Activated CD8-positive, alpha-beta T cell treated with anti-CD3 and anti-CD28 coated beads, Interleukin-2, amount 10 ng/mL, durations not matched to agents 7 days and 5 days (primary cell): ENCODE data around the gene ADD2. TPM values are rescaled to one million over a fixed set of nuclear protein-coding genes. Genes with fewer than 3 reads are reported as not detected.
A peak's percentile ranks its signal among the peaks of the same experiment; 100 is the strongest.

ENCODE experiments used
- ATAC-seq: fragments of 150-1000 bp; cut with Tn5 transposase; one replicate; pipeline ENCODE4 v1.10.0; 2021; ENCODE audit warnings: moderate library complexity
- CTCF ChIA-PET: fragments of 350-600 bp; sonication (Branson Sonifier 250); formaldehyde crosslinking; loops from one replicate; lab custom pipeline; 2021; ENCODE audit warnings: antibody characterized with exemption; lab: Charles Lee
- POLR2A ChIA-PET: fragments of 350-600 bp; sonication (Branson Sonifier 250); formaldehyde crosslinking; loops from one replicate; lab custom pipeline; 2021; ENCODE audit warnings: antibody characterized with exemption; lab: Charles Lee
- DNase-seq: peaks from one replicate; pipeline ENCODE4 v3.0.0-alpha.2; 2020
- H3K27ac Mint-ChIP-seq: one replicate; pipeline ENCODE4 v1.8.0; 2021; ENCODE audit warnings: mild to moderate bottlenecking, mixed read lengths
- H3K27me3 Mint-ChIP-seq: one replicate; pipeline ENCODE4 v1.8.0; 2021; ENCODE audit warnings: low read depth, mixed read lengths
- H3K36me3 Mint-ChIP-seq: one replicate; pipeline ENCODE4 v1.8.0; 2021; ENCODE audit warnings: low read depth, mixed read lengths
- H3K4me1 Mint-ChIP-seq: one replicate; pipeline ENCODE4 v1.8.0; 2021; ENCODE audit warnings: low read depth, mixed read lengths
- H3K4me3 Mint-ChIP-seq: one replicate; pipeline ENCODE4 v1.8.0; 2021; ENCODE audit warnings: mild to moderate bottlenecking, mixed read lengths
- H3K9me3 Mint-ChIP-seq: one replicate; pipeline ENCODE4 v1.8.0; 2022; ENCODE audit warnings: mixed read lengths; ENCODE audit not compliant: insufficient read depth
- total RNA-seq, 2 experiments: library from RNA; stranded (reverse); gene quantifications; one replicate each; pipeline ENCODE4 v1.2.3, GENCODE V29; 2021

ADD2 gene, protein sequence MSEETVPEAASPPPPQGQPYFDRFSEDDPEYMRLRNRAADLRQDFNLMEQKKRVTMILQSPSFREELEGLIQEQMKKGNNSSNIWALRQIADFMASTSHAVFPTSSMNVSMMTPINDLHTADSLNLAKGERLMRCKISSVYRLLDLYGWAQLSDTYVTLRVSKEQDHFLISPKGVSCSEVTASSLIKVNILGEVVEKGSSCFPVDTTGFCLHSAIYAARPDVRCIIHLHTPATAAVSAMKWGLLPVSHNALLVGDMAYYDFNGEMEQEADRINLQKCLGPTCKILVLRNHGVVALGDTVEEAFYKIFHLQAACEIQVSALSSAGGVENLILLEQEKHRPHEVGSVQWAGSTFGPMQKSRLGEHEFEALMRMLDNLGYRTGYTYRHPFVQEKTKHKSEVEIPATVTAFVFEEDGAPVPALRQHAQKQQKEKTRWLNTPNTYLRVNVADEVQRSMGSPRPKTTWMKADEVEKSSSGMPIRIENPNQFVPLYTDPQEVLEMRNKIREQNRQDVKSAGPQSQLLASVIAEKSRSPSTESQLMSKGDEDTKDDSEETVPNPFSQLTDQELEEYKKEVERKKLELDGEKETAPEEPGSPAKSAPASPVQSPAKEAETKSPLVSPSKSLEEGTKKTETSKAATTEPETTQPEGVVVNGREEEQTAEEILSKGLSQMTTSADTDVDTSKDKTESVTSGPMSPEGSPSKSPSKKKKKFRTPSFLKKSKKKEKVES
- 10 to 100 TPM; 12.8 to 14.2 TPM for total RNA-seq

DNA sequence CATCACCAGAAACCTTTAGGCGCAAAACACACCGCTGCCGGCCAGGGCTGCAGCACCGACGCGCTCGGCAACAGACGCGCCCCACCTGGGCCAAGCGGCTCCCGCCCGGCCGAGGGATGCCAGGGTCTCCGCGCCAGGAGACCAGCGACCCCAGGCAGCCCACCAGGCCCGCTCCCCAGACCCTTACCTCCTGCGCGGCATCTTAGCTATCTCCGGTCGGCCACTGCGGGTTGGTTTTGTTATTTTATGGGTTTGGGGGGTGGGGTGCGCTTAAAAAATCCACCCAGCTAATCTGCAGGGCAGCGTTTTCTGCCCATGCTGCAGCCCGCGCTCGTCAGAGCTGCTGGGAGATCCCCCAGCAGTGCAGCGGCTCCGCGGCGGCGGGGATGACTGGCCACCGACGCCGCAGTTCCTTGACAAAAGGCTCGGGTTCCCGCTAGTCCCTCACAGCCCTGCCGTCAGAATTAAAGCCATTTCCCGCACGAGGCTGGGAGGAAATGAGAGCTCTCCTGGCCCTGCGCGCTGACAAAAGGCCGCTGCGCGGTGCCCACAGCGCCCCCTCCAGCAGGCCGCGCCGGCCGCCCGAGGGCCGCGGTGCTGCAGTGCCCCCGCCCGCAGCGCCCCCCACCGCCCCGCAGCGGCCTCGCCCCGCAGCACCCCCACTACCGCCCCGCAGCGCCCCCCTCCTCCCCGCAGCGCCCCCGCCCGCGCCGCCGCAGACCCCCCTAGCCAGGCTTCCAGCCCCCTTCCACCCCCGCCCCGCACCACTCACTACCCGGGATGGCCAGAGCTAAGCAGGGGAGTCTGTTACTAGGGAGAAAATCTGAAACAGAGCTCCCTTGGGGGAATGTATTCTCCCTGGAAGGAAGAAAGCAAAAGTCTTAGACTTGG lies at the start of gene ADD2:
Gene ADD2 (minus strand): TSS at position 502 of the 891 bp plus-strand sequence. CDS start 61,792 bp downstream, outside the sequence.
- H3K9me3 Mint-ChIP-seq: no peaks in the 10 kb centered on the region
- peak within 1 kb of the TSS; percentile 80 for H3K4me3 Mint-ChIP-seq
- ChIA-PET POLR2A (no interaction called here), CTCF (interaction anchor here (0.6 to 4.1 kb wide), 15 partner anchors 9 to 464 kb away, joined by 3 to 25 read pairs (median 4); partner anchors contain the start of gene FIGLA)
- ATAC-seq (peak; percentile 77), DNase-seq (peak; percentile 63)
- H3K27me3 Mint-ChIP-seq: peaks cover 47% of the 10 kb centered on the region
- H3K36me3 Mint-ChIP-seq: no peaks in the 10 kb centered on the region
- H3K4me1 Mint-ChIP-seq: peaks cover 12% of the 10 kb centered on the region
- H3K27ac Mint-ChIP-seq: peak within 1 kb of the TSS; percentile 73

DNA sequence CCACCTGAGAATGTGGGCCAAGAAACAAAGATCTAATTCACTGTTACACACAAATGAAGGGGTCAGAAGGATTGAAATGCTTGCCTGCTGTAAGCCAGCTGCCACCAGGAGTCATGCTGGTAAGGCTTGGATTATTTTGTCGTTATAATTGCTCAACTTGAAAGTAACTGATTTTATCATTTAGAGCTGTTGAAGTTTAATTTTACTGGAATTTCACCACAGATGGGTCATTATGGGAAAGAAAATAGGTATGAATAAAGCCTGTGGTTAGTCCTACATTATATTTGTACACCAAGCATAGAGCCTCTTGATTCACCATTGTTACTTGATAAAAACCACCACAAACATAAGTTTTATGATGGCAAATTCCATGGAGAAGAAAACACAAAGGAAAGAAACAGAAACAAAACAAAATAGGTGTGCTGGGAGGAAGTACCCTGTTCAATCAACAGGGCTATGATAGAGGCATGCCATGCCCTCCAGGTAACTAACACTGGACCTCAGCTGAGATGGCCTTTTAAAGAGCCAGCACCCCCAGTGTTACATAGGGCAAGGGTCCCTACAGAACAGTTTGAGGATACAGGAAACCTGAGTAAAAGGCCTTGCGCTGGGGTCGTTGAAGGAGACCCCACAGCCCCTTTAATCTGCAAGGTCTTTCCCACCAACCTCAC lies 49.4 kb upstream of the ADD2 start:
- H3K27ac Mint-ChIP-seq: no peak overlapping the region
- no peak for DNase-seq
- POLR2A ChIA-PET: no interaction called here
- H3K27me3 Mint-ChIP-seq: peaks cover 9% of the 10 kb centered on the region
- H3K4me1 Mint-ChIP-seq: peaks cover under 1% of the 10 kb centered on the region
- H3K4me3 Mint-ChIP-seq: no peak overlapping the region
- ATAC-seq: no peak
- CTCF ChIA-PET: interaction anchor here (0.7 kb wide), 1 partner anchor 53 kb away, joined by 3 read pairs; no protein-coding TSS in a partner anchor
- no peaks in the 10 kb centered on the region for H3K9me3 Mint-ChIP-seq
- H3K36me3 Mint-ChIP-seq: no peaks in the 10 kb centered on the region

DNA sequence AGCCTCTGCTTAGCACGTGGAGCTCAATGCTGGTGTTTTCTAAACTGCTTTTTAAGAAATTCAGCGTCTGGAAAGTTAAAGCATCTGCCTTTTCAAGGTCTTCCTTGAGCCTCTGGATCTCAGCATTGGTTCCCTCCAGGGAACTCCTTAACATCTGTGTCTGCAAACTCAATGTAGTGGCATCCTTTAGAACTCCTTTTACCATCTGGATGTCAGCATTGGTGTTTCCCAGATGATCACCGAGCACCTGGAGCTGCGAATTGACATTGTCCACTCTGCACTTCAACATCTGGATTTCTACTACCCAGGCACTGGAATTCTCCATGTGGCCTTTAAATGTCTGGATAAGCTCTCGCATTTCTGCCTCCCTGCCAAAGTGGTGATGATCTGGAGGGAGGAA lies 48.7 kb upstream of the ADD2 start:
- H3K27ac Mint-ChIP-seq: no peak overlapping the region

DNA sequence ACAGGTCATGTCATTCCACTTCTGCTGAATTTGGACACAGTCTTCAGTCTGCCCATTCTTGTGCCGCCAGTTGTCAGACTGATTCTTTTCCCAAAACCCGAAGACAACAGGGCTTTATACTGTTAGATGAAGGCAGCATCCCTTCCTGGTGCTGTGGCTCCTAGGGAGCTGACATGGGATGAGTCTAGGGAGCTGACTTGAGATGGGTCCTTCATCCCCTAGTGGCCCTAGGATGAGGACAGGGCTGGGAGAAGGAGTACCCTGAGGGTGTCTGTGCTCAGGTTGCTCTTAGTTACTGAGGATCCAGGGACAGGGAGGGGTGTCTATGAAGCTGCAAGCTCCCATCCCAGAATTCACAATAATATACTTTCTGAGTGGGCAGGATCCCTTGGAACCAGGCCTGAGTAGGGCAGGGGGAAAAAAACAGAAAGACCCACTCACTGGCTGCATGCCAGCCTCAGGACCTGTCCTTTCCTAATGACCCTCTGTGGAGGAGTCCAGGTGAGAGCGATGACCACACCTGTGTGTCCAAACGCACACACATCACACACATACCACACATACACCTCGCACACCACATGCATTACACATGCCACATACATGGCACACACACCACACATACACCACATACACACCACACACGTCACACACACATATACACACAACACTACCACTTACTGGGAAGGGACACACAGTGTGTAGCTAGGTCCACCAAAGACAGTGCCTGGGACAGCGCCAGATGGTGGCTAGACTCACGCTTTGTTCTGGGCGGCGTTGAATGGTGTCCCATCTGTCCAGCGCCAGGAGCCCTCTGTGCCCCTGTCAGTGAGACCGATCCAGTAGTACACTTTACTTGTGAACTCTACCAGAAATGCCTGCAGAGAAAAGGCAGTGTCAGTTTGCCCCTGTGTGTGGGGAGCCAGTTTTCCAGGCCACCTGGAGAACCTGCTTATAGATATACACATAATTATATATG lies 41.3 kb upstream of the ADD2 start:
- Mint-ChIP-seq H3K4me1 (no peaks in the 10 kb centered on the region), H3K36me3 (no peaks in the 10 kb centered on the region), H3K4me3 (no peak overlapping the region), H3K27ac (no peak overlapping the region), H3K27me3 (peaks cover 5% of the 10 kb centered on the region), H3K9me3 (no peaks in the 10 kb centered on the region)
- ChIA-PET CTCF (interaction anchor here (0.6 to 1.1 kb wide), 2 partner anchors 24 kb away, joined by 3 to 4 read pairs; no protein-coding TSS in a partner anchor), POLR2A (no interaction called here)
- no peak for ATAC-seq
- DNase-seq: no peak

More for the DNA sequence above, 48.7 kb upstream of the ADD2 start:
- H3K4me1 Mint-ChIP-seq: no peaks in the 10 kb centered on the region
- no peak for DNase-seq
- CTCF ChIA-PET: no interaction called here
- ATAC-seq: no peak
- POLR2A ChIA-PET: interaction anchor here (0.9 kb wide), 1 partner anchor 55 kb away, joined by 3 read pairs; no protein-coding TSS in a partner anchor
- peaks cover 9% of the 10 kb centered on the region for H3K27me3 Mint-ChIP-seq
- H3K4me3 Mint-ChIP-seq: no peak overlapping the region
- H3K36me3 Mint-ChIP-seq: no peaks in the 10 kb centered on the region
- no peaks in the 10 kb centered on the region for H3K9me3 Mint-ChIP-seq

DNA sequence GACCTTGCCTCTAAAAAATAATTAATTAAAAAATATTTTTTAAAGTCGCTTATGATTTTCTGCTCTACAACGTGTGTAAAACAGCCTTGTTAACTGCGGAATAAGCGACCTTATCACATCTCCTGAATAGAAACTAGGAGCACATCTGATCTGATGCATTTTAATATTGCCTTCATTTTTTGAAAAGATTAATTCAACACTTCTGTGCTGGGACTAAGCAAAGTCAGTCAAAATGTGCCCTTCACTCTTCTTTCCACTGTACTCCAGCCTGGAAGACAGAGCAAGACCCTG lies 39.8 kb upstream of the ADD2 start:
- ChIA-PET CTCF (interaction anchor here (1.1 to 1.2 kb wide), 2 partner anchors 22 kb away, joined by 3 read pairs; no protein-coding TSS in a partner anchor), POLR2A (no interaction called here)
- no peaks in the 10 kb centered on the region for H3K9me3 Mint-ChIP-seq
- DNase-seq: no peak
- no peaks in the 10 kb centered on the region for H3K36me3 Mint-ChIP-seq
- ATAC-seq: no peak
- H3K4me1 Mint-ChIP-seq: no peaks in the 10 kb centered on the region
- H3K4me3 Mint-ChIP-seq: no peak overlapping the region
- H3K27me3 Mint-ChIP-seq: peaks cover 7% of the 10 kb centered on the region
- H3K27ac Mint-ChIP-seq: no peak overlapping the region

DNA sequence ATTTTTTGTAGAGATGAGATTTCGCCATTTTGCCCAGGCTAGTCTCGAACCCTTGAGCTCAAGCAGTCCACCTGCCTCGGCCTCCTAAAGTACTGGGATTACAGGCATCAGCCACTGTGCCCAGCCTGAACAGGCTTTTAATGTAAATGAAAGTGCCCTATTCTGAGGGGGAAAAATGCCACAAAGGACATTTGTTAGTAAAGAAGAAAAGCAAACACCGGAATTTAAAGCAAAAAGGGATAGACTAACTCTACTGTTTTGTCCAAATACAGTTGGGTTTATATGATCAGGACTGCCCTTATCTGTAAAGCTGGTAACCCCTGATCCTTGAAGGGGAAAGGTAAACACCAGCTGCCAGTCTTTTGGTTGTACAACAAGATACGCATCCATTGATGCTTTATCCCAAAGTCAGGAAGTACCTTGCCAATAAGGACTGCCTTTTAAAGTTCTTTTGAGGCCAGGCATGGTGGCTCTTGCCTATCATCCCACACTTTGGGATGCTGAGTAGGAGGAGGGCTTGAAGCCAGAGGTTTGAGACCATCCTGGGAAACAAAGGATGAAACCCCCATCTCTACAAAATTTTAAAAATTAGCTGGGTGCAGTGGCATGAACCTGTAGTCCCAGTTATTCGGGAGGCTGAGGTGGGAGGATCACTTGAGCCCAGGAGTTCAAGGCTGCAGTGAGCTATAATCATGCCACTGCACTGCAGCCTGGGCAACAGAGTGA lies 39.3 kb upstream of the ADD2 start:
- H3K4me3 Mint-ChIP-seq: no peak overlapping the region
- no peak for ATAC-seq
- no peaks in the 10 kb centered on the region for H3K36me3 Mint-ChIP-seq
- peaks cover 7% of the 10 kb centered on the region for H3K27me3 Mint-ChIP-seq
- no peaks in the 10 kb centered on the region for H3K9me3 Mint-ChIP-seq
- no peak for DNase-seq
- CTCF ChIA-PET: interaction anchor here (1.2 kb wide), 1 partner anchor 22 kb away, joined by 3 read pairs; no protein-coding TSS in a partner anchor
- no peaks in the 10 kb centered on the region for H3K4me1 Mint-ChIP-seq
- POLR2A ChIA-PET: no interaction called here
- H3K27ac Mint-ChIP-seq: no peak overlapping the region

DNA sequence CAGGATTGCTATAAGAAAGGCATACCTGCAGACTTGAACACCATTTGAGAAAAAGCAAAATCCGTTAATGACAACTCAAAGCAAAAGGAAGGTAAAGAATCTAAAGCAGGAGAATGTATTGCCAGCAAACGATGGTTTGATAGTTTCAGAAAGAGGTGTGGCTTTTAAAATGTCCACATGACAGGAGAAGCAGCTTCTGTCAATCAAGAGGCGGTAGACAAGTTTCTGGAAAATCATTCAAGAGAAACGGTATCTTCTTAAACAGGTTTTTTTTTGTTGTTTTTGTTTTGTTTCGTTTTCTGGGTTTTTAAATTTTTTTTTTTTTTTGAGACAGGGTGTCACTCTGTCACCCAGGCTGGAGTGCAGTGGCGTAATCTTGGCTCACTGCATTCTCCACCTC lies 38.6 kb upstream of the ADD2 start:
- ATAC-seq: no peak
- ChIA-PET POLR2A (no interaction called here), CTCF (interaction anchor here (1.2 kb wide), 1 partner anchor 21 kb away, joined by 3 read pairs; no protein-coding TSS in a partner anchor)
- H3K36me3 Mint-ChIP-seq: no peaks in the 10 kb centered on the region
- H3K9me3 Mint-ChIP-seq: no peaks in the 10 kb centered on the region
- no peak overlapping the region for H3K27ac Mint-ChIP-seq
- no peaks in the 10 kb centered on the region for H3K4me1 Mint-ChIP-seq
- H3K4me3 Mint-ChIP-seq: no peak overlapping the region
- H3K27me3 Mint-ChIP-seq: peaks cover 7% of the 10 kb centered on the region
- DNase-seq: no peak

DNA sequence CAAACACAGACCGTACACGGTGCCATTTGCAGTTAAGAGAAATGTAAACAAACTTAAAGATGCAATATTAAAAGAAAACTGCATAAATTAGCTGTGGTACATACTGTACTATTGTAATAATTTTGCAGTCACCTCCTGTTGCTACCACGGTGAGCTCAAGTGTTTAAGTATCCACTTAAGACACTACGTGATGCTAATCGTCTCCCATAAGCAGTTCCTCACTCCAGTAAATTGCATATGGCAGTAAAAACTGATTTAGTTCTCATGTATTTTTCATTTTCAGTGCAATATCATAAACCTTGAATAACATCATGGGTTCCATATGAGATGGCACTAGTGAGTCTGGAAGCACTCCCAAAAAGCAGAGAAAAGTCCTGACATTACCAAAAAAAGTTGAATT lies 38.0 kb upstream of the ADD2 start:
- no peak for DNase-seq
- Mint-ChIP-seq H3K36me3 (no peaks in the 10 kb centered on the region), H3K4me1 (no peaks in the 10 kb centered on the region), H3K9me3 (no peaks in the 10 kb centered on the region), H3K27ac (no peak overlapping the region), H3K27me3 (peaks cover 7% of the 10 kb centered on the region), H3K4me3 (no peak overlapping the region)
- POLR2A ChIA-PET: no interaction called here
- CTCF ChIA-PET: no interaction called here
- no peak for ATAC-seq

DNA sequence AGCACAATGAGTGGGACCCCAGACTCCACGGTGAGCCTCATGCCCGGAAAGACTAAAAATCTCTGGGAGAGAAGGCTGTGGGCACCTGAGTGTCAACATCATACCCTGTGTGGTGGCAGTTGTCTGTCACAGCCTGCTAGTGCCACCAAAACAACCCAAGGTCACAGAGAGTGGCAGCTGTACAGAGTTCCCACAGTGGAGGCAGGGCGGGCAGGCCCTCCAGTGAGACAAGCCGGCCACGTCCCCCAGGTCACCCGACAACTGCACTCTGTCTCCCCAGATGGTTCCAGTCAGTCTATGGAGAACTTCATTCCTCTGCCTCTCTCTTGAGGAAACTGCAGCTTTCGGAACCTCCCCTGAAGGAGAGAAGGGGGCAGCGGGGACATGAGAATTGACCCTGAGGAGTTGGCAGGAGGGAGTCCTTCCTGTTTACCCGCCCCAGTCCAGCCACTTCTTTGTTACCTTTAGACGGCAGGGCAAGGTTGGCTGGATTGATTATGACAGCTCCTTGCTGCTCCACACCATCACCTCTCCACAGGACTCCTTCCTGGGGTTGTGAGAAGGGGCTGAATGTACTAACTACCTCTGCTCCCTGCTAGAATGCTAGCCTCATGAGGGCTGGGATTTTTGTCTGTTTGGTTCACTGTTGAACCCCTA lies 33.7 kb upstream of the ADD2 start:
- ATAC-seq (no peak), DNase-seq (no peak)
- Mint-ChIP-seq H3K27ac (no peak overlapping the region), H3K9me3 (peaks cover 5% of the 10 kb centered on the region), H3K36me3 (no peaks in the 10 kb centered on the region), H3K4me3 (no peak overlapping the region), H3K4me1 (no peaks in the 10 kb centered on the region), H3K27me3 (peaks cover 19% of the 10 kb centered on the region)
- ChIA-PET POLR2A (no interaction called here), CTCF (no interaction called here)
